ENCODE measurements around the gene IZUMO1.

IZUMO1 gene

DNA sequence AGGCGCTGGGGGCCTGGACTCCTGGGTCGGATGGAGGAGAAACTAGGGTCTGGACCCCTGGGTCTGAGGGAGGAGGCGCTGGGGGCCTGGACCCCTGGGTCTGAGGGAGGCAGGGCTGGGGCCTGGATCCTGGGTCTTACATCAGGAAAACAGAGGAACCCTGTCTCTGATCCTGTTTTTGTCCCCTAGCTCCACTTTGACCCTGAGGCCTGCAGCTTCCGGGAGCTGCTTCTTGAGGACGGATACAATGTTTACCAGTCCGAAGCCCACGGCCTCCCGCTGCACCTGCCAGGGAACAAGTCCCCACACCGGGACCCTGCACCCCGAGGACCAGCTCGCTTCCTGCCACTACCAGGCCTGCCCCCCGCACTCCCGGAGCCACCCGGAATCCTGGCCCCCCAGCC lies 11.0 kb upstream of the IZUMO1 start:
- H3K4me3 ChIP-seq (ENCODE audit: low read depth, low read length), result no peak overlapping the region

DNA sequence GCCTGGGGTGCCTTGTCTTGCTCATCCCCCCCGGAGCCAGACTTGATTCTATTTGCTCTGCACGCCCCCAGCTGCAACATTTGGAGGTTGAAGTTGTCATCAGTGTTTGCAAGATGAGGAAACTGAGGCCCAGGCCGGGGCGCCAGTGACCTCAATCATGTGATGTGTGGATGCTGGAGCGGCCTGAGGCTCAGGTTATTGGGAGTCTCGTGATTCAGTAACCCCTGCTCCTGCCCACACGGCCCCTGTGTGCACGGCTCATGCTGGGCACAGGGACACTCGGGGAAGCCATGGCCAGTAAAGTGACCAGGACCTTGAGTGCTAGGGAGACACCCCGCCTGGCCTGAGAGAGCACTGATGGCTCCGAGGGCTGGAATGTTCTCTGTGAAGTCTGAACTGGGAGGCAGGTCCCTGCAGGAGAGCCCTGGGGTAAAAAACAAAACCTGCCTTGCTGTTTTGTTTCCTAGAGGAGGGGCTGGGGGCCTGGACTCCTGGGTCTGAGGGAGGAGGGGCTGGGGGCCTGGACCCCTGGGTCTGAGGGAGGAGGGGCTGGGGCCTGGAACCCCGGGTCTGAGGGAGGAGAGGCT lies 10.5 kb upstream of the IZUMO1 start:
- H3K4me3 ChIP-seq (ENCODE audit: low read depth, low read length), result no peak overlapping the region

DNA sequence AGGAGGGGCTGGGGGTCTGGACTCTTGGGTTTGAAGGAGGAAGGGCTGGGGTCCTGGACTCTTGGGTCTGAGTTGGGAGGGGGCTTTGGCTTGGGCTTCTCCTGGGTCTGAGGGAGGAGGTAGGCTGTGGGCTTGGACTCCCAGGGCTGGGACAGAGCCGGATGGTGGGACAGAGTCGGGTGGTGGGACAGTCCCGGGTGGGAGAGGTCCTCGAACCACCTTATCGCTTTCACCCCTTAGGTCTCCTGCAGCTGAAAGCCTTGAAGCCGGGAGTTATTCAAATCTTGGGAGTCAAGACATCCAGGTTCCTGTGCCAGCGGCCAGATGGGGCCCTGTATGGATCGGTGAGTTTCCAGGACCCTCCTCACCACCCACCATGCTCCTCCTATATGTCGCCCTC lies 10.0 kb upstream of the IZUMO1 start:
- H3K4me3 ChIP-seq (ENCODE audit: low read depth, low read length), result no peak overlapping the region

DNA sequence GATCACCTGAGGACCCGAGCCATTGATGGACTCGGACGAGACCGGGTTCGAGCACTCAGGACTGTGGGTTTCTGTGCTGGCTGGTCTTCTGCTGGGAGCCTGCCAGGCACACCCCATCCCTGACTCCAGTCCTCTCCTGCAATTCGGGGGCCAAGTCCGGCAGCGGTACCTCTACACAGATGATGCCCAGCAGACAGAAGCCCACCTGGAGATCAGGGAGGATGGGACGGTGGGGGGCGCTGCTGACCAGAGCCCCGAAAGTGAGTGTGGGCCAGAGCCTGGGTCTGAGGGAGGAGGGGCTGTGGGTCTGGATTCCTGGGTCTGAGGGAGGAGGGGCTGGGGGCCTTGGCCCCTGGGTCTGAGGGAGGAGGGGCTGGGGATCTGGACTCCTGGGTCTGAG lies 9.5 kb upstream of the IZUMO1 start:
- H3K4me3 ChIP-seq (ENCODE audit: low read depth, low read length), result no peak overlapping the region

DNA sequence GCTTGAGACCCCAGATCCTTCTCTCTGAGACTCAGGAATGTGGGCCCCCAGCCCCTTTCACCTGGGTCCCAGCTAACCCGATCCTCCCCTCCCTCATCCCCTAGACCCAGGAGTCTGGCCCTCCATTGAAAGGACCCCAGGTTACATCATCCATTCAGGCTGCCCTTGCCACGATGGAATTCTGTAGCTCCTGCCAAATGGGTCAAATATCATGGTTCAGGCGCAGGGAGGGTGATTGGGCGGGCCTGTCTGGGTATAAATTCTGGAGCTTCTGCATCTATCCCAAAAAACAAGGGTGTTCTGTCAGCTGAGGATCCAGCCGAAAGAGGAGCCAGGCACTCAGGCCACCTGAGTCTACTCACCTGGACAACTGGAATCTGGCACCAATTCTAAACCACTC lies 9.1 kb upstream of the IZUMO1 start:
- no peak overlapping the region for H3K4me3 ChIP-seq (ENCODE audit: low read depth, low read length)

DNA sequence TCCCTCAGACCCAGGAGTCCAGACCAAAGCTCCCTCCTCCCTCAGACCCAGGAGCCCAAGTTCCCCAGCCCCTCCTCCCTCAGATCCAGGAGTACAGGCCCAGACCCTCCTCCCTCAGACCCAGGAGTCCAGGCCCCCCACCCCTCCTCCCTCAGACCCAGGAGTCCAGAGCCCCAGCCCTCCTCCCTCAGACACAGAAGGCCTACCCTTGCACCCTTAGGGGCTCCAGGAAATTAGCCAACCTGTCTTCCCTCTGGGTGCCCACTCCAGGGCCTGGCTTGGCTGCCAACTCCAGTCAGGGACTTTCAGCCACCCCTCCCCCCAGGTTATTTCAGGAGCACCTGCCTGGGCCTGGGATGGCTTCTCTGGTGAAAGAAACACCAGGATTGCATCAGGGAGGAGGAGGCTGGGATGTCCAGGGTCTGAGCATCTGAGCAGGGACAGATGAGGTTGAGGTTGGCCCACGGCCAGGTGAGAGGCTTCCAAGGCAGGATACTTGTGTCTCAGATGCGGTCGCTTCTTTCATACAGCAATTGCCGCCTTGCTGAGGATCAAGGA lies 8.5 kb upstream of the IZUMO1 start, which contains the start of gene FGF21:
Gene FGF21, plus strand, starts transcription at position 441 of the 558 bp plus-strand sequence. CDS start 713 bp downstream, outside the sequence.
- H3K4me3 ChIP-seq (ENCODE audit: low read depth, low read length), result no peak within 1 kb of the TSS

DNA sequence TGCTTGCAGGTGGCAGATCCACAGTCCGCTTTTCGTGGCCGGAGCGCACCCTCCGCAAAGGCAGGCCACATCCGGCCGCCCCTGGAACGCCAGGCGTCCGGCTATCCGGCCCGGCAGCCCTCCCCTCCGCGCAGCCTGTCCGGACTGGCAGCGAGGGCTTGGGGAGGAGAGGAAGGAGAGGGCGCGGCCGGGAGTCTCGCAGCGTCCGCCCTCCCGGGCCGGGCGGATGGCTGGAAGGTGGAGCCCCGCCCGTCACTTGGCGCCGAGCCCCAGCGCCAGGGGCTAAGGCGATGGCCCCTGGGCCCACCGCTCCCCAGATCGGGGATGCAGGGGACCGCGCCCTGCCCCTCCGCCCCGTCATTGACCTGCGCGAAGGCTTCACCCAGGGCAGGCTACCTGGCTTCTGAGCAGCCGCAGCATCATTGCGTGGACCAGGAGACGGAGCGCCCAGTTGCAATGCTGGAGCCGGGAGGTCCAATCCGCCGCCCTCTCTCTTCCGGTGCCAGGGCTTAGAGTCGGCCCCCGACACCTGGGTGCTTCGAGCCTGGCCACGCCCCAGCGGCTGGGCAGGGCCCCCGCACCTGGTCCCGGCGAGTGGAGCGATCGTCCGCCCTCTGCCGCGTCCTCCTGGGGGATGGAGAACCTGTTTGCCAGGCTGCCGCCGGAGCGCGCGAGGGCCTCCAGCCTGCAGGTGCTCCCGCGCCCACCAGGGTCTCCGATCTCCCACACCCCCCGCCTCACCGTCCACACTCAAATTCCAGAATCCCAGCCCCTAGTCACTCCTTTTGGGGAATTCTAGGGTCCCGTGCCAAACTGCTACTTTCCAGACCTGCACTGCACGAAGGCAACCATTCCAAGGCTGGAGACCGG lies 6.0 kb upstream of the IZUMO1 start, which contains the start of gene FUT1:
Gene FUT1, minus strand, starts transcription at position 146 of the 870 bp plus-strand sequence. CDS start 1,360 bp downstream, outside the sequence.
- H3K4me3 ChIP-seq (ENCODE audit: low read depth, low read length), result peak within 1 kb of the TSS; percentile 90

DNA sequence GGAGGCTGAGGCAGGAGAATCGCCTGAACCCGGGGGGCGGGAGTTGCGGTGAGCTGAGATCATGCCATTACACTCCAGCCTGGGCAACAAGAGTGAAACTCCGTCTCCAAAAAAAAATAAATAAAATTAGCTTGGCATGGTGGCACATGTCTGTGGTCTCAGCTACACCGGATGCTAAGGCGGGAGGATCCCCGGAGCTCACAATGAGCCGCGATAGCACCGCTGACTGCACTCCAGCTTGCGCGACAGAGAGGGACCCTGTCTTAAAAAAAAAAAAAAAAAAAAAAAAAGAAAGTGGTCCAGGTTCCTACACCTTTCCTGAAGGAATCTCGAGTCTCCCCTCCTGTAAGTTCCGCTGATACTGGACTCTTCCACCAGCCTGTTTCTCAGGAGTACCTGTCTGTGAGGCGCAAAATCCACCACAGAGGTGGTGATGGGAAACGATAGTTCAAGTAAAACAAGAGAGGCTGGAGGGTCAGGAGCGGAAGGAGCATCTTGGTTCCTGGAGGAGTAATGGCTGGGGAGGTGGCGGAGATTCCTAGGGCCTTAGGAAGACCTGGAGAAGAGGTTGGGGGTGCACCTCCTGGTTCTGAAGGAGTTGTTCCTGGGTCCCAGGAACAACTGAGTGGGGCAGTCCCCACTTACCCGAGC lies 5.3 kb upstream of the IZUMO1 start:
- H3K4me3 ChIP-seq (ENCODE audit: low read depth, low read length), result peak overlapping the region; percentile 90

DNA sequence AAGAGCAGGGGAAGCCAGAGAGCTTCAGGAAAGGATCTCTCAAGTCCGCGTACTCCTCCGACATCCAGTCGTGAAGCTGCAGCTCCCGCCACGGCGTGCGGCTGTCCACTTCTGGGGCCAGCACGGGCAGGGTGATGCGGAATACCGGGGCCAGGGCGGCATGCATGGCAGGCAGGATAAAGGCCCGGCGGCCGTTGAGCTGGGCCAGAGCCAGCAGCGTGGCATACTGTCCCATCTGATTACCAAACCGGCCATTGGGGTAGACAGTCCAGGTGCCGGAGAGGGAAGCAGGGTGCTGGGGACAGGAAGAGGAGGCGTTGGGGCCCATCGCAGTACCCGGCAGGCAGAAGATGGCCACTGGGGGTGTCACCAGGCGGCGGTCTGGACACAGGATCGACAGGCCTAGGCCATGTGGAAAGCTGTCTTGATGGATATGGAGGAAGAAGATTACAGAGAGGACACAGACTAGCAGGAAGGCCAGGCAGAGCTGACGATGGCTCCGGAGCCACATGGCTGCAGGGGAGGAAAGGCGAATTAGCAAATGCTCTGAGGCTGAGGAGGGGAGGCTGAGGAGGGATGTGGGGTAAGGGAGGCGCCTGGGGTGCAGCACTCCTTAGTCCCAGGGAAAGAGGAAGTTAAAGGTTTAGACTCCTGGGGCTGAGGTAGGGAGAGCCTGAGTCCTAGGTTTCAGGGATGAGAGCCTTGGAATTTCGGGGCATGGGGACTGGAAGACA lies 4.2 kb upstream of the IZUMO1 start:
- no peak overlapping the region for H3K4me3 ChIP-seq (ENCODE audit: low read depth, low read length)

DNA sequence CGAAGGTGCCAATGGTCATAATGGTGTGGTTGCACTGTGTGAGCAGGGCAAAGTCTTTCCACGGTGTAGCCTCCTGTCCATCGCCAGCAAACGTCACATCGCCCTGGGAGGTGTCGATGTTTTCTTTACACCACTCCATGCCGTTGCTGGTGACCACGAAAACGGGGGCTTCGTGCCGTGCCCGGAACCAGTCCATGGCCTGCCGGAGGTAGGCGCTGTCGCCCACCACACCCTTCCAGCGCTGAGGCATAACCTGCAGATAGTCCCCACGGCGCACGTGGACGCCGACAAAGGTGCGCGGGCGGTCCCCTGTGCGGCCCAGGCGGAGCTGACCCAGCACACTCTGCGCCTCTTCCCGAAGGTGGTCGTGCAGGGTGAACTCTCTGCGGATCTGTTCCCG lies 3.6 kb upstream of the IZUMO1 start:
- H3K4me3 ChIP-seq (ENCODE audit: low read depth, low read length), result no peak overlapping the region

DNA sequence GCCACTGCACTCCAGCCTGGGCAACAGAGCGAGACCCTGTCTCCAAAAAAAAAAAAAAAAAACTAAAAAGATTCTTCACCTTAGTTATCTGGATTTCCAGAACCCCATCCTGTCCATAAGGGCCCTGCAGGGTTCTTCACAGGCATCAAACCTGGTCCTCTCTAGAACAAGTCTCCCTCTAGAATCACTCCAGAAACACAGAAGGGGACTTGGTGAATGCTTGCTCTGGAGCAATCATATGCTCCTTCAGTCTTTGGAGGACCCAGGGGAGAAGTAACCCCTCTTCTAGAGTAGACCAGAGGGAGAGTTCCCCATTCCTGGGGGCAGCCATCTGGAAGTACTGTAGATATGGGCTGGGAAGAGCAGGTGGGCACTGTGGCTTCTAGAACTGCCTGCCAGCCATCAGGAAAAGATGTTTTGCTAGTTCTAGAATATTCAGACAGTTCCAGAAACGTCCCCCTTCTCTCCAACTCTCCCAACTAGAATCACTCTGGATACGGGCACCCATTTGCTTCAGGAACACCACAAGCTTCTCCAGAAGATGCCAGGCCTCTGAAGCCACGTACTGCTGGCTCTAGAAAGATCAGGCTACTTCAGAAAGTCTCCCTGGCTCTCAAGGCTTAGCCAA lies 3.0 kb upstream of the IZUMO1 start:
- H3K4me3 ChIP-seq (ENCODE audit: low read depth, low read length), result no peak overlapping the region

DNA sequence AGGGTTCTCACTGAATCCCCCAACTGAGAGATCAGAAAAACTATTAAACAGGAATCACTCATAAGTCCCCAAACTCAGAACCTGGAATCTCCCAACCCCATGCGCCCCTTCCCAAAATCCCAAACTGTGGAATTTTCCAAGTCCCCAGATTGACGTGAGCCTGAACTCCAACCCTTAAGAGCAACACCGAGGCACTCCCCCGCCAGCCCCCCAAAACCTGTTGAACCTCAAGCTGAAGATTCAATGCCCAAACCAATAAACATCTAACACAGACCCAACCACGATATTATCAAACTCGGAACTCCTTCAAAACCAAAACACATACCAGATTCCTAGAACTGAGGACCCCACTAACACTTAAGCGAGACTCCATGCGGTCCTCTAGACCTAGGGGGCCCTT lies 599 bp downstream of the IZUMO1 start:
- no peak overlapping the region for H3K4me3 ChIP-seq (ENCODE audit: low read depth, low read length)

DNA sequence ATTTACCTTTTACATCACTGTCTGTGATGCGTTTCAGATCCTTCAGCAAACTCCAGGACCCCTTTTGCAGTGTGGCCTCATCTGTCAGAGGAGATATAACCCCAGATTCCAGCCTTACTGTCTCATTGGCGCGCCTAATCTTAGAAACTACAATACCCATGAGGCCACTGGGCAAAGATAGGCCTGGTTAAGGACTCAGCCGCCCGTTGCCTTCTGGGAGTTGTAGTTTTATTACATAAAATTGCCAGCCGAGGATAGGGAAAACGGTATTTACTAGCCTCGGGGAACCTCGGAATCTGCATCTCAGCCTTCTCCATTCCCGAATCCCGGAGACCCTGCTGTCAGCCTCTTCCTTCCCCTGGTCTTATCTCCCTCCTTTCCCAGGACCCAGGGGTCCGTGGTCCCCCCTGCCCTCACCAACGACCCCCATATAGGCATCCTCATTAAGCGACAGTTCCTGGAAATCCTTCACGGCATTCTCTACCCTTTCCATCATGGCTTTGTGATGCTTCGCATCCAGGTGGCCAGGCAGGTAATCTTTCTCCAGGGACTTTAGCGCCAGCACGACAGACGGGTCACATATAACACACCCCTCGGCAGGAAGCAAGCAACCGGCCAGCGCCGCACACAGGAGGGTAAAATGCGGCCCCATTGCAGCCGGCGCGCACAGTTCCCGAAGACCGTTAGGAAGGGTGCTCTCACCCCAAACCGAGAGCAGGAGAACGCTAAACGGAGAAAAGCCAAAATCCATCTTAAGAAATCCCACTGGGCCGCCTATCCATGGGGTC lies 1.3 kb downstream of the IZUMO1 start:
- no peak overlapping the region for H3K4me3 ChIP-seq (ENCODE audit: low read depth, low read length)

DNA sequence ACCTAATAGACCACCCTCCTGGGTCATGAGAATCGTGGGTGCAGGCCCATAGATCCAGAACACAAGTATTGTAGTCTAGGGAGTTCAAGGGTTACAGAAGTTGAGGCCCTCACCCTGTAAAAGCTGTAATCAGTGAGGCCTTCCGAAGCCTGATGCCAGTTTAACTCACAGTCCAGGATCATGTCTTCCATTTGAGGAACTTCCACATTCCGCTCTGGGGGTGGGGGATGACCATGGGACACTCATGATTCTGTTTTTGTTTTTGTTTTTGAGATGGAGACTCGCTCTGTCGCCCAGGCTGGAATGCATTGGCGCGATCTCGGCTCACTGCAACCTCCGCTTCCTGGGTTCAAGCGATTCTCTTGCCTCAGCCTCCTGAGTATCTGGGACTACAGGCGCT lies 4.6 kb downstream of the IZUMO1 start:
- H3K4me3 ChIP-seq (ENCODE audit: low read depth, low read length), result no peak overlapping the region

DNA sequence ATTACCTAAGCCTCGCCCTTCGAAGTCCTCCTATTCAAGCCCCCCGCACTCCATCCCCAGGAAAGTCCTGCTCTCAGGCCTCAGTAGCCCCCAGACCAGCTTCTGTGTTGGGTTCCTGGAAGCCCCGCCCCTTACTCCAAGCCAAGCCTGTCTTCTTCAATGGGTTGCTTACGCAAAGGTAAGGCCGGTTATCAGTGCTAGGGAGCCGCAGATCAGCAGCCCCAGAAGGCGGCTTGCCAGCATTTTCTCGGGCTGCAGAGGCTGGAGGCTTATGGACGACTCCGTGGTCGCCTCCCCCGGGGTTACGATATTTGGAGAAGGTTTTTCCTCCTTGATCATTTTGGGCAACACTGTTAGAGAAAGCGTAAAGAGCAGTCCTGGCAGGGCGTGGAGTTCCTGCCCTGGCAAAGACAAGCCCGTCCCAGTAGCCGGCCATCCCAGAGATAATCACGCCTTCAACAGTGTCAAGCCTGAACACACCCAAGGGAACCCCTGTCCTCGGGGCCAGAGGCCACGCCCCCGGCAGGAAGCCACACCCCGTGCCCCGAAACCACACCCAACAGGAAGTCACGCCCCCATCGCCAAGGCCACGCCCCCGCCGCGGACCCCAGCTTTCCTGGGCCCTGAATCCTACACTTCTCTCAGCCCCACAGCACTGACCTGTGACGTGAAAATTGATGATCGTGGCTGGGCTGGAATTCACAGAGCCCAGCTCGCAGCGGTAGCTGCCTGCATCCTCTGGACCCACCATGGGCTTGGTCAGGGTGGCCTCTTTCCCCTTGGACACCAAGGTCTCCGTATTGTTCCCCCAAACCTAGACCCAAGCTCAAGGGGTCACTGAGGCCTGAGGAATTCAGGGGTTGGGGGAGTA lies 5.3 kb downstream of the IZUMO1 start:
- H3K4me3 ChIP-seq (ENCODE audit: low read depth, low read length), result no peak overlapping the region

DNA sequence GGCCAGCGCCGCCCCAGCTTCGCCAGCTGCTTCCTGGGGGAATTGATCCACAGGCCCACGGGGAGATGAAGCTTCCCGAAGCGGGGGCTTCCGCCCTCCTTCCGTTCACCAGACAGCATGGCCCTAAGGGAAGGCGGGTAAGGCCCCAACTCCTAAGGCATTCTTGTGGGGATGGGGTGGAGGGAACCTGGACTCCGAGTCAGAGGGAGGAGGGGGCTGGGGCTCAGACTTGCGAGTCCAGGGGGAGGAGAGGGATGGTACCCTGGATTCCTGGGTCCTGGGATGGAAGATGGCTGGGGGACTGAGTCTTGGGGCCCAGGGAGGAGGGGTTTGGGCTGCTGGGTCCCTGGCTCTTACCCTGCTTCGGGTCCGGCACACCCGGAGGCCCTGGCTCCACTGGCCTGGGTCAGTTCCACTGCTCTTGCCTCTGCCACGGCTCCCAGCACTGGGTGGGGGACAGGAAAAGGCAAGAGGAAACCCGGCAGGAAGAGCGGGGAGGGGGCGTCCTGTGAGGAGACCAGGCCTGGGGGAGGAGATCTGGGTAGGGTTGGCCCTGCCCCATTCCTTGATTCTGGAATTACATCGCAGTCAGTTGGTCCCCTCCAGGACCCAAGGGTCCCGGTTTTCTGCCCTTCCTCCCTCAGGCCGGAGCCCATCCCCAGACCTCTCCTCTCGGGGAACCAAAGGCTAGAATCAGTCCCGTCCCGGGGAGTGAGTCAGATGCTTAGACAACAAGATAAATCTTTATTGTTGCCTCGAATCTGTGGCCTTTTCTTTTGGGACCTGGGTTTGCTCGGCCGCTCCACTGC lies 6.3 kb downstream of the IZUMO1 start, which contains the start of gene RASIP1:
Gene RASIP1, minus strand, starts transcription at position 447 of the 809 bp plus-strand sequence. Its CDS starts 328 bp downstream, at position 119.
- no peak within 1 kb of the TSS for H3K4me3 ChIP-seq (ENCODE audit: low read depth, low read length)

DNA sequence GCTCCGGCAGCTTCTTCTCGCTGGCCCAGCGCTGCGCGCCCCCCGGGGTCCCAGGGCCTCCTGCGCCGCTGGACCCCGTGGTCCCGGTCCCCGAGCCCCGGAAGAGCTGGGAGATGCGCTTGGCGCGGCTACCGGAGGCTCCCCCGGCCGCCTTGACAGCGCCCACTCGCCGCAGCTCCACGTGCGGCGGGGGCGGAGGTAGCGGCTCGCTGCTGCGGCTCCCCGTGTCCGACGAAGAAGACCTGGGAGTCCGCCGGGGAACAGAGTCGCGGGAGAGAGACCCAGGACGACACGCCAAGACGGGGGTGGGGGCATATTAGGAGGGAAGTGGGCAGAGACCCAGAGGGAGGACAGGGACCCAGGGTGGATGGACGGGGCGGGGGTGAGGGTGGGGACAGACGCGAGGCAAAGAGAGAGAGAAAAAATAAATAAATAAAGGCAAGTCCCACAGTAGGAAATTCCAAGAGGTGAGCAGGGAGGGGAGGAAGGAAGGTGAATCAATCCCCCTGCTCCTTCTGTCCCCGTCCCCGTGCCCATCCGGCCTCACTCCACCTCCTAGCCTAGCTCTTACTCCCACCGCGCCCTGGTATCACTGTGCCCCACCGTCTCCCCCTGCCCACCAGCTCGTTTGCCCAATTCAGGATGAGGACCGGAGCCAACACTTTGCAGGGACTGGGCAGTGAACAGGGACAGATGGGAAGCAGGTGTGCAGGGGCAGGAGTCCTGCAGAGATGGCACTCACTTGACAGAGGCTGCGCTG lies 7.1 kb downstream of the IZUMO1 start:
- peak overlapping the region; percentile 45 for H3K4me3 ChIP-seq (ENCODE audit: low read depth, low read length)
